Ovary (tissue), 3 donors: ENCODE measurements around the gene PLIN1.

Source experiments
- POLR2A ChIP-seq: fragments of 450-650 bp; IDR thresholded peaks from one replicate; pipeline ENCODE4 v1.6.1; 2017; ENCODE audit warnings: antibody characterized with exemption, mild to moderate bottlenecking, moderate library complexity
- TF ChIP-seq, protein P1 (sequence below), 3 donors: fragments of 450-650 bp in 2 of 3; fragments of 200-600 bp in 1 of 3; IDR thresholded peaks; one replicate each; pipeline versions ENCODE4 v1.5.1 to v1.8.0; 2016 to 2022; ENCODE audit warnings: antibody characterized with exemption in 3 of 3, mild to moderate bottlenecking in 1 of 3
- donor health status: DM: no; HTN: no; CAD: no.

DNA sequence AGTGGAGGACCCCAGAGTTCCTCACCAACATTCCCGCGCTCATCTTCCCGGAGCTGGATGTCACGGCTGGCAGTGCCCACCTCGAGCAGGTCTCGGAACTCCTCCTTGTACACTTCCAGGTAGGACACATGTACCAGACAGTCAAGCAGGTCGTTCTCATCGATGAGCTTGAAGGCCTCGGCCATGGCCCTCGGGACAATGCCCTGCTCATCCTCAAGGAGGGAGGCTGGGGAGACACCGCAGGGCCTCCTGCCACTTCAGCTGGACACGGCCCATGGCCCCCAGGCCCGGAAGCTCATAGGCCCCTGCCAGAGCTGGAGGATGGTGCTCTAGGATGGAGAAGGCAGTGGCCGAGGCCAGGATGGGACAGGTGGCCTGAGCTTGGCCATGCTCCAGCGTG, 29.5 kb downstream of the PLIN1 start:
- TF ChIP-seq, protein P1, sequence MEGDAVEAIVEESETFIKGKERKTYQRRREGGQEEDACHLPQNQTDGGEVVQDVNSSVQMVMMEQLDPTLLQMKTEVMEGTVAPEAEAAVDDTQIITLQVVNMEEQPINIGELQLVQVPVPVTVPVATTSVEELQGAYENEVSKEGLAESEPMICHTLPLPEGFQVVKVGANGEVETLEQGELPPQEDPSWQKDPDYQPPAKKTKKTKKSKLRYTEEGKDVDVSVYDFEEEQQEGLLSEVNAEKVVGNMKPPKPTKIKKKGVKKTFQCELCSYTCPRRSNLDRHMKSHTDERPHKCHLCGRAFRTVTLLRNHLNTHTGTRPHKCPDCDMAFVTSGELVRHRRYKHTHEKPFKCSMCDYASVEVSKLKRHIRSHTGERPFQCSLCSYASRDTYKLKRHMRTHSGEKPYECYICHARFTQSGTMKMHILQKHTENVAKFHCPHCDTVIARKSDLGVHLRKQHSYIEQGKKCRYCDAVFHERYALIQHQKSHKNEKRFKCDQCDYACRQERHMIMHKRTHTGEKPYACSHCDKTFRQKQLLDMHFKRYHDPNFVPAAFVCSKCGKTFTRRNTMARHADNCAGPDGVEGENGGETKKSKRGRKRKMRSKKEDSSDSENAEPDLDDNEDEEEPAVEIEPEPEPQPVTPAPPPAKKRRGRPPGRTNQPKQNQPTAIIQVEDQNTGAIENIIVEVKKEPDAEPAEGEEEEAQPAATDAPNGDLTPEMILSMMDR (IDR thresholded peaks at IDR 0.05): no peak
- no peak for TF ChIP-seq POLR2A
